Skeletal muscle satellite cell (primary cell): Measurements from ENCODE around the gene FOXB2. TPM values are rescaled to one million over a fixed set of nuclear protein-coding genes. Genes with fewer than 3 reads are reported as not detected.
"Not testable (repeated sequence)": the region's sequence is repeated elsewhere in the genome, so short reads cannot be mapped to it uniquely, and the experiment has no call there.

ENCODE experiments used
- H3K27me3 ChIP-seq: 2 replicates; pipeline ENCODE4 v1.7.0; 2013; ENCODE audit warnings: low read length; ENCODE audit not compliant: control insufficient read depth, insufficient read depth
- H3K36me3 ChIP-seq: 2 replicates; pipeline ENCODE4 v1.7.0; 2013; ENCODE audit warnings: mild to moderate bottlenecking, control low read depth, low read length; ENCODE audit not compliant: insufficient read depth
- H3K4me1 ChIP-seq: 2 replicates; pipeline ENCODE4 v1.7.0; 2013; ENCODE audit warnings: low read length; ENCODE audit not compliant: control insufficient read depth, insufficient read depth
- H3K4me2 ChIP-seq: 2 replicates; pipeline ENCODE4 v1.7.0; 2013; ENCODE audit warnings: mild to moderate bottlenecking, low read length
- H3K4me3 ChIP-seq: 2 replicates; pipeline ENCODE4 v1.7.0; 2013; ENCODE audit warnings: low read length
- H3K9ac ChIP-seq: 2 replicates; pipeline ENCODE4 v1.7.0; 2013; ENCODE audit warnings: mild to moderate bottlenecking, low read depth, low read length, moderate library complexity
- H3K9me3 ChIP-seq: replicated peaks from 2 replicates; pipeline ENCODE4 v1.7.0; 2013; ENCODE audit warnings: mild to moderate bottlenecking, control low read depth, low read length
- small RNA-seq: library from RNA; depleted of rRNA; stranded (forward); fragments of <200 nt; gene quantifications from one replicate; pipeline ENCODE3, GENCODE V24; 2012

FOXB2 gene

GRCh38 chr9:77028478-77028877, 9.0 kb downstream of the FOXB2 start:
- Histone ChIP-seq H3K9ac (no peak overlapping the region), H3K36me3 (no peaks in the 10 kb centered on the region), H3K27me3 (peaks cover 69% of the 10 kb centered on the region), H3K4me3 (no peak overlapping the region), H3K4me1 (no peaks in the 10 kb centered on the region), H3K9me3 (no peaks in the 10 kb centered on the region), H3K4me2 (no peak overlapping the region)

DNA sequence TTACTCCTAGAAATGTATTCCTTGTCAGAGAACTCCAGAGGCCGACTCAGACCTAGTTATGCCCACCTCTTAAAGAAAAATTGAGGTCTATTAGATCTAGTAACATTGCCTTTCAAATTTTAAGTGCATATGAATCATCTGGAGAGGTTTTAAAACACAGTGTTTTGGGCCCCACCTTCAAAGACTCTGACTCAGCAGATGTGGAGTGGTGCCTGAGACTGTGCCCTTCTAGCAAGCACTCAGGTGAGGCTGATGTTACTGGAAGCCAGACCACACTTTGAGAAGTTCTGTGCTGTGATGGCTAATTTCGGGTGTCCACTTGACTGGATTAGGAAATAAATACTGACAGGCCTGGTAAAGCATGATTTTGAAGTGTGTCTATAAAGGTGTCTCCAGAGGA, 10.6 kb downstream of the FOXB2 start:
- Histone ChIP-seq H3K4me1 (no peaks in the 10 kb centered on the region), H3K9ac (no peak overlapping the region), H3K9me3 (no peaks in the 10 kb centered on the region), H3K4me3 (no peak overlapping the region), H3K36me3 (no peaks in the 10 kb centered on the region), H3K4me2 (no peak overlapping the region), H3K27me3 (peaks cover 66% of the 10 kb centered on the region)

DNA sequence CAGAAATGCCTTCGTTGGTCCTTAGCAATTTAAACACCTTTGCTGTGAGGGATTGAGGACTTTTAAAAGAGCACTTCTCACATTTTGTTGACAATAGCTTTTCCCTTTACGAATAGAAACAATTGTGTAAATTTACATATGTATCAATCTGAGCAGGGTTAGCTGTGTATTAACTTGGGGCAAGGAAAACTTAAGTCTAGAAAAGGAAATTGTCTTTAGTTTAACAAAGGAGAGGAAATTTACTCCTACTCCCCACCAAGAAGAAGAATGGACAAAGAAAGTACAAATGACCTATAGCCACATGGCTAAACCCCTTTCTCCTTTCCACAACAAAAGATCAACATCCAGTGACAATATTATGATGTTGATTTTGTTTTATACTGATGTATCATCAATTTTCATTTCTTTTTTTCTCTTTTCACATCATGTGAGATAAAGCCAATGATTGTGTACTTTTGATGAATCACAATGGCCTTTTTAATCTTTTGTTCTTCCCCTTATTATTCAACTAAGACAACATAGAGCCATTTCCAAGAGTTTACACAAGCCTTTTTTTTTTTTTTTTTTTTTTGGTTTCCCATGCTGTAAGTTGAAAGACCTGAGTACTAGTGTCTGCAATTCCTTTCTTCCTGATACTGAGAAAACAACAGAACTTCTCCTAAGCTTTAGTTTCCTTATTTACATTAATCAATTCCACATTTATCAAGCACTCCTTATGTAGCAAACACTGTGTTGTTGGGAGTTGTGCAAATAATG, 19.0 kb downstream of the FOXB2 start:
- Histone ChIP-seq H3K27me3 (peaks cover 41% of the 10 kb centered on the region), H3K4me1 (no peaks in the 10 kb centered on the region), H3K36me3 (no peaks in the 10 kb centered on the region), H3K4me2 (no peak overlapping the region), H3K9ac (no peak overlapping the region), H3K4me3 (no peak overlapping the region), H3K9me3 (no peaks in the 10 kb centered on the region)

DNA sequence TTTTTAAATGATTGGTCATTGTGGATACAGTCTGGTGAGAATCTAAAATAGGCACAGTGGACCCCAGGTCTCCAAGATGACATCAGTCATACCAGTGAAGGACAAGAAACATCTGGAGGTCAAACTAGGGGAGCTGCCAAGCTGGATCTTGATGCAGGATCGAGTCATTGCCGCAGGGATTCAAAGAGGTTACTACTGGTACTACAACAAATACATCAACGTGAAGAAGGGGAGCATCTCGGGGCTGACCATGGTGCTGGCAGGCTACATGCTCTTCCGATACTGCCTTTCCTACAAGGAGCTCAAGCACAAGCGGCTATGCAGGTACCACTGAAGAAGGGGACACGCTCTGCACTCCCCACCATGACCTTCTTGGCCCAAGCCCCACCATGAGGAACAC, 20.9 kb downstream of the FOXB2 start:
- Histone ChIP-seq H3K27me3 (peaks cover 36% of the 10 kb centered on the region), H3K4me2 (no peak overlapping the region), H3K36me3 (no peaks in the 10 kb centered on the region), H3K9me3 (no peaks in the 10 kb centered on the region), H3K4me1 (no peaks in the 10 kb centered on the region), H3K4me3 (no peak overlapping the region), H3K9ac (no peak overlapping the region)

DNA sequence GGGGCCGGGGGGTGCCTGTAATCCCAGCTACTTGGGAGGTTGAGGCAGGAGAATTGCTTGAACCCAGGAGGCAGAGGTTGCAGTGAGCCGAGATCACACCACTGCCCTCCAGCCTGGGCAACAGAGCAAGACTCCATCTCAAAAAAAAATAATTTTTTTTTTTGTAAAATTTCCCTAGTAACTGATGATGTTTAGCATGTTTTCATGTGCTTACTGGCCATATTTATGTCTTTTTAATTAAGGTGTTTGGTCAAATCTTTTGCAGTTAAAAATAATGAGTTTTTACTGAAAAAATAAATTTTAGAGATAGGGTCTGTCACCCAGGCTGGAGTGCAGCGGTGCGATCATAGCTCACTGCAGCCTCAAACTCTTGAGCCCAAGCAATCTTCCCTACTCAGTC, 24.3 kb downstream of the FOXB2 start:
- peaks cover 40% of the 10 kb centered on the region for H3K27me3 ChIP-seq
- H3K9me3 ChIP-seq, H3K9ac ChIP-seq, H3K4me3 ChIP-seq, H3K4me2 ChIP-seq, H3K4me1 ChIP-seq, H3K36me3 ChIP-seq: not testable (repeated sequence)

- not testable (repeated sequence) for H3K4me1 ChIP-seq, H3K9me3 ChIP-seq, H3K4me3 ChIP-seq, H3K9ac ChIP-seq, H3K36me3 ChIP-seq, H3K4me2 ChIP-seq
- peaks cover 26% of the 10 kb centered on the region for H3K27me3 ChIP-seq
Observed at GRCh38 chr9:77060681-77061080, 41.2 kb downstream of the FOXB2 start.

DNA sequence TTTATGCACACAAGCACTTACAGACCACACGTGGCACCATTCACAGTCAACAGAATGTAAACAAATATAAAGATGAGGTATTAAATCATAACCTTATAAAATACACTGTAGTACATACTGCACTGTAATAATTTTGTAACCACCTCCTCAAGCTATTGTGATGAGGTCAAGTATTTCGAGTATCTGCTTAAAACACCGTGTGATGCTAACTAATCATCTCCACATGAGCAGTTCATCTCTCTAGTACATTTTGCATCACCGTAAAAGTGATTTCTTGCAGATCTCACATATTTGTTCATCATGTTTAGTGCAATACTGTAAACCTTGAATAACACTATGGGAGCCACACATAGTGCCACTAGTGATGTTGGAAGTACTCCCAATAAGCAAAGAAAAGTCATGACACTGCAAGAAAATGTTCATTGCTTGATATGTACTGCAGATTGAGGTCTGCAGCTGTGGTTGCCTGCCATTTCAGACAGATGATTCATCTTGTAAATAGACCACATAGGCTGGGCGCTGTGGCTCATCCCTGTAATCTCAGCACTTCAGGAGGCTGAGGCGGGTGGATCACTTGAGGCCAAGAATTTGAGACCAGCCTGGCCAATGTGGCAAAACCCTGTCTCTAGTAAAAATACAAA, 44.3 kb downstream of the FOXB2 start:
- Histone ChIP-seq H3K4me3 (no peak overlapping the region), H3K4me1 (peaks cover 5% of the 10 kb centered on the region), H3K9ac (no peak overlapping the region), H3K36me3 (no peaks in the 10 kb centered on the region), H3K9me3 (no peaks in the 10 kb centered on the region), H3K27me3 (peaks cover 22% of the 10 kb centered on the region), H3K4me2 (no peak overlapping the region)

DNA sequence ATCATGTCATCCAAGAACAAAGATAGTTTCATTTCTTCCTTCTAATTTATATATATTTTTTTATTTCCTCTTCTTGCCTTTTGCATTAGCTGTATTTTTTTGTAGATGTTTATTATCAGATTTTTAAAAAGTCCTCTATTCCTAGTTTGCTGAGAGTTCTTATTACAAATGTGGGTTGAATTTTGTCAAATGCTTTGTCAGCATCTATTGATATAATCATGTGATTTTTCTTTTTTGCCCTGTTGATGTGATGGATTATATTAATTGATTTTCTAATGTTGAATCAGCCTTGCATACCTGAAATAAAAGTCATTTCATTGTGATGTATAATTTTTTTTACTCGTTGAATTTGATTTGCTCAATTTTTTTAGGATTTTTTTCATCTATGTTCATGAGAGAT, 46.9 kb downstream of the FOXB2 start:
- H3K4me1 ChIP-seq = peaks cover 5% of the 10 kb centered on the region
- no peak overlapping the region for H3K9ac ChIP-seq
- H3K9me3 ChIP-seq = no peaks in the 10 kb centered on the region
- peaks cover 23% of the 10 kb centered on the region for H3K27me3 ChIP-seq
- no peak overlapping the region for H3K4me2 ChIP-seq
- H3K4me3 ChIP-seq = no peak overlapping the region
- no peaks in the 10 kb centered on the region for H3K36me3 ChIP-seq

Small RNA genes within 50 kb of the gene (small RNA-seq; reads per million reads assigned to genes)
- not detected for gene ATP5MFP3
